Inflammatory macrophage treated with lipopolysaccharide for 1 hour (primary cell): Measurements from ENCODE around the gene TAS2R50.
"Not testable (repeated sequence)": the region's sequence is repeated elsewhere in the genome, so short reads cannot be mapped to it uniquely, and the experiment has no call there.

Experiments
- DNase-seq, 2 donors: peaks; one replicate each; pipeline ENCODE4 v3.0.0-alpha.2; 2020 to 2022

Gene TAS2R50, protein sequence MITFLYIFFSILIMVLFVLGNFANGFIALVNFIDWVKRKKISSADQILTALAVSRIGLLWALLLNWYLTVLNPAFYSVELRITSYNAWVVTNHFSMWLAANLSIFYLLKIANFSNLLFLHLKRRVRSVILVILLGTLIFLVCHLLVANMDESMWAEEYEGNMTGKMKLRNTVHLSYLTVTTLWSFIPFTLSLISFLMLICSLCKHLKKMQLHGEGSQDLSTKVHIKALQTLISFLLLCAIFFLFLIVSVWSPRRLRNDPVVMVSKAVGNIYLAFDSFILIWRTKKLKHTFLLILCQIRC

DNA sequence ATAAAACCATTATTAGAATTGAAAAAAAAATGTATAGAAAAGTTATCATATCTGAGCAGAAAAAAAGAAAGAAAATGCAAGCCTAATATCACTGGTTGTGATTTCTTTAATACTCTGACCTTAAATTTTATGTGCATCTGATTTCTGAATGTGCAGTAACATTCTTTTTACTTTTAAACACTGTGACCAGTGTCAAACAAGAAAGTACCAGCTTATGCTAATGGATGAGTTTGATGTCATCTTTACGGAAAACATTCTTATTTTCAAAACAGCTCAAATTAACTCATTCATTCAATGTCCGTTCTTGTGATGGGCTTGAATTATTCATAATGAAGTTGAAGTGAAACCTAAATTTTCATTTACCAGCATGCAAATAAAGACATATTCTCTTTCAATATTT is at the start of gene TAS2R50:
TAS2R50 (minus strand) TSS at position 101 of the 400 bp plus-strand sequence; CDS start at position 49, 52 bp downstream.
- DNase-seq, result no peak

DNA sequence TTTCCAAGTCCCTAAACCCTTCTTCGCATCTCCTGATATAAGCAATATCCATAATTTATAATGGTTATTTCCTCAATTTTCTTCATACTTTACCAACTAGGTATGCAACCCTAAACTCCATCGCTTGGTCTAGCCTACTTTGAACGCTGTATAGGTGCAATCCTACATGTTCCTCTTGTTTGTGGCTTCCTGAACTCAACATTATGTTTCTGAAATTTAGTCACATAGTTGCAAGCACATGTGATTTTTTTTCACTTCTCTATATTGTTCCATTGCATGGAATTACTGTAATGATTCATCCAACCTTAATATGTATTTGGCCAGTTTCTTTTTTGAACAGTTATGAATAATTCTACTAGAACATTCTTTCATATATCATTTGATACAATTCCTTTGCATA is 47.2 kb upstream of the TAS2R50 start:
- not testable (repeated sequence) for DNase-seq

DNA sequence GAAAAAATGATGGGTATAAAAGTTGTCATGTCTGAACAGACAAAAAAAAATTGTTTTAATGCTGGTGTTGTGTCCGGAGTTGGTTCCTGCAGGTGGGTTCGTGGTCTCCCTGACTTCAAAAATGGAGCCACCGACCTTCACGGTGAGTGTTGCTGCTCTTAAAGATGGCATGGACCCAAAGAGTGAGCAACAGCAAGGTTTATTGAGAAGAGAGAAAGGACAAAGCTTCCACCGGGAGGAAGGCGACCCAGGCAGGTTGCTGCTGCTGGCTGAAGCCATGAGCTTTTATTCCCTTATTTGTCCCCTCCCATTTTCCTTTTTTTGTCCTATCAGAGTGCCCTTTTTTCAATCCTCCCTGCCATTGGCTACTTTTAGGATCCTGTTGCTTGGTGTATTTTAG is 44.6 kb upstream of the TAS2R50 start, which contains the start of gene TAS2R31:
TAS2R31 (minus strand) TSS at position 101 of the 400 bp plus-strand sequence; CDS start at position 29, 72 bp downstream.
- DNase-seq, result no peak

DNA sequence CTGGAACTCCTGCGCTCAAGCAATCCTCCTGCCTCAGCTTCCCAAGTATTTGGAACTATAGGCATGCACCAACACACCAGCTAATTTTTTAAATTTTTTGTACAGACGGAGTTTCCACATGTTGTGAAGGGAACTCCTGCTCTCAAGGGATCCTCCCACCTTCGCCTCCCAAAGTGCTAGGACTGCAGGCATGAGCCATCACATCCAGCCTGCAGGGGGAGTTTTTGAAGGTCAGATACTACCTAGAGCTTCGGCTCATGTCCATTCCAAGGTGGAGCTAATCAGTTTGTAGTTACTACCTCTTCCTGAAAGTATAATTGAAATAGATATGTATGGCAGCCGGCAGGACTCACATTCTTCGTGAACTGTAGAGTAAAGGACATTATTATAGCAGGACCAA is 39.4 kb upstream of the TAS2R50 start:
- DNase-seq, result no peak

DNA sequence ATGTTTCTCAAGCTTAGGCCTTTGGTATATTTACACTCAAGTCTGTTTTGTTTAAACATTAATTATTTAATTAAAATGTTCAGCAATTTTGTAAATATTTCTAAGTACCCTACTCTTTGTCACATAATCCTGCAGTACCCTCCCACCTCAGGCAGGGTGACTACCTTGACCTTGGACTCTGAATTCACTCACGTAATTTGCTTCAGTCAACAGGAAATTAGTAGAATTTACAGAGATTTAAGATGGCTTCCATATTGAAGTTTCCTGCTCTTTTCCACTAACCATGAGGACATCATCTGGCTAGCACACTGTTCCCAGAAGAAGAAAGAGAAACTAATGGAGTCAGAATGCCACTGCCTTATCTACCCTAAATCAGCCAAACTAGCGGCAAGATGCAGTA is 36.7 kb upstream of the TAS2R50 start:
- no peak for DNase-seq

DNA sequence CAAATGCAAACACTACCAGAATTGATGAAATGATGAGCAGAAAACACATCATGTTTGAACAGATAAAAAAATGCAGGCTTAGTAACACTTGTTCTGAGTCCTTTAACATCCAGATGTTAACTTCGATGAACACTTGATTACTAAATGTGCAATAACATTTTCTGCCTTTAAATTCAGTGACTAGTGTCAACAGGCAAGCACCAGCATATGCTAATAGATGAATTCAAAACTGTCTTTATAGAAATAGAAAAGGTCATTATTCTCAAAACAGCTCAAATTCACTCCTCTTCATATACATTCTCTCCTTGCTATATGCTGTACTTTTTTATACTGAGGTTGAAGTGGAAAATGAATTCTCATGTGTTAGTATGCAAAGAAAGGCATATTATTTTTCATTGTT is 35.8 kb upstream of the TAS2R50 start, which contains the start of gene TAS2R19:
TAS2R19 (minus strand) TSS at position 101 of the 400 bp plus-strand sequence; CDS start at position 52, 49 bp downstream.
- DNase-seq, result no peak

DNA sequence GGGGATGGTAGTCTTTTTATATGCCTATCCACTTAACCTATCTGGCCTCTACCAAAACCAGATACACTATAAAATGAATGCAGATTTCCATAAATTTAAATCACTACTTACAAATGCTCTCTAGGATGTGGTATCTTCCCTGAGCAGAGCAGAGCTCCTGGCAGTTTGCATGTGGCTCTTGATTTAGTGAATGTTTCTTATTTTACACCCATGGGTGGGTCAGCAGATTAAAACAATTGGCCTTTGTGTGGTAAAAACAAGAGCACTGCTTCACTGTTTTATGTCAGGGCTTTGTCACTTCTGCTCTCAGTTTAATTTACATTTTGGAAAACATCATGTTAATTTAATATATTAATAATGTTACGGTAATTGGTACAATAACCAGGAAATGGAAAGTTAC is 30.2 kb upstream of the TAS2R50 start:
- DNase-seq, result no peak

DNA sequence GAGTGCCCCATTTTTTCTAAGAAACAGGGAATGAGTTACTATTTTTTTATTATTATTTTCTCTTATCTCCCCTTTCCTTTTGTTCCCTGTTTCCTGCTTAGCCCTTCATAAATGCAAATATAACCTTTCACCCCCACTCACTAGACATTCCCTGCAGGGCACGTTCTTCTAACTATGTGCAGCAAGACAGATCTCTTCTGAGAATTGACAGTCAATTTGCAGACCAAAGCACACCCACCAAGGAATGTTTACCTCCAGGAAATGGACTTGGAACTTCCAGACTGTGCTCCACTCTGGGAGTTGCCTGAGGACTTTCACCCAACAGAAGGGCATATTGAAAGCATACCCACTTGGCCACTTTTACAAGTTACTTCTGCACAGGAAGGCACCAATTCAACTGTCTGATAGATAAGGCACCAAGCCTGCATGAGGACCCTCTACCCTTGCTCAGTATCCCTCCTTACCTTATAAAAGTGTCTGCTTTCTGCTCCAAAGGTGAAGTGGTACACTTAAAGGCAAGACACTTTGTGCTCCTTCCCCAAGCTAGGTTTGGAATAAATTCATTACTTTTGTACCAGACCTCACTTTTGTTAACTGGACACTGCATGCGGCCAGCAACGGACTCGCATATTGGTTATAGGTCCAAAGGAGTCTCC is 29.2 kb upstream of the TAS2R50 start:
- DNase-seq, result no peak

DNA sequence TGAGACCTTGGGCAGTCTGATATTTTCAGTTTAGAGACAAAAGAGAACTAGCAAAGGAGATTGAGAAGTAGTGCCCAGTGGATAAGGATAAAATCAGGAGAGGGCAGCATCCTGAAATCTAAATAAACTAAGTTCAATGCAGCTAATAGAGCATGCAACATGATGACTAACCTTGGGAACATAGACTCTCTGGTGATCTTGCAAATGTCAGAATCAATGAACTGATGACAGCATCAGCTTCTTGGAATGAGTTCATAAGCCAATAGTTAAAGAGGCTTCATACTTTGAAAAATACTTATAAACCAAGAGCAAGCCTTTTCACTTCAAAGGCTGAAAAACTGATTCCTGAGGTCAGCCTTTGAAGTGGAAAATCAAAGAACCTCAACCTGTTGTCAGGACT is 27.5 kb upstream of the TAS2R50 start:
- DNase-seq, result no peak

DNA sequence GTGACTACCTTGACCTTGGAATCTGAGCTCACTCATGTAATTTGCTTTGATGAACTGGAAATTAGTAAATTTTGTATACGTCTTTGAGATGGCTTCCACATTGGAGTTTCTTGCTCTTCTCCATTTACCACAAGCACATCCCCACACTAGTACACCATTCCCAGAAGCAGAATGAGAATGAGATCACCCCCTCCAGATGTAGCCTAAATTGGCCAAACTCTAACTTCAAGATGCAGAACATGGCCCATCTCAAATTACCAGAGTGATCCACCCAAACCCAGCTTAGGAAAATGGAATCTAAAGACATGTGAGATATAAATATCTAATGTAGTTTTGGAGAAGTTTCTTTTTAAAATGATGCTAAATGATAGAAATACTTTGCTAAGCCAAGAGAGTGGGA is 20.9 kb upstream of the TAS2R50 start:
- no peak for DNase-seq

DNA sequence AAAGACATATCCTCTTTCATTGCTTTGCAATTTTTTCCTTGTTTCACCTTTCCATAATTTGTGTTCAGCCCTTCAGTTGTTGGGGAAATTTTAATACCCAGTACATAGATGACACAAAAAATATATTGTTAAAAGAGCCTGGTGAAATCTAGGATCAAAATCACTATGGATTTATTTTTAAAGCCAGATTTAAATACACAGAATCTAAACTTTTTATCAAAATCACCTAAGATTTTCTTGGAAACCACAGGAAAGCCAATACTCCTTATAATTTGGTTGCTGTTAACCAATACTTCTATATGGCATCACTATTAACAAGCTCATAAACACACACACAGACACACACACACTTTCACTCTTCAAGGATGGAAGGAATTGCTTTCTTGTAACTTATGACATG is 11.5 kb upstream of the TAS2R50 start, which contains the start of gene TAS2R20:
TAS2R20 (minus strand) TSS at position 101 of the 400 bp plus-strand sequence. CDS start 429 bp downstream, outside the sequence.
- DNase-seq, result no peak

DNA sequence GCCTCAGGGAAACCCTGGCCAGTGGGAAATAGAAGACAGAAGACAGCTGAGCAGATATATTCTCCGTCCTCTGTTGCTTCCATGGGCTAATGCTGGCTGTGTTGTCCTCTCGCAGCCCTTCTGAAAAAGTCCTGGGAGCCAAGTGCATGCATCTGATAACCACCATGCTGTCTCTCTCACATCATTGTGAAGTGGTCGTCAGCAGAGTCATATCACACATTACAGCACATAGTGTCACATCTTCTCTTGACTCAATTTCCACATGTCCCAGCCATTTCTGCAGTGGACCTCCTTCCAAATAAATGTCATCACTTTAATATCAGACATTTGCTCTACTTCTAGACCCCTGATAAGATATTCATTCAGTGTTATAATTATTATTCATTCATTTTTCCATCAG is 7.6 kb upstream of the TAS2R50 start:
- DNase-seq, result no peak

DNA sequence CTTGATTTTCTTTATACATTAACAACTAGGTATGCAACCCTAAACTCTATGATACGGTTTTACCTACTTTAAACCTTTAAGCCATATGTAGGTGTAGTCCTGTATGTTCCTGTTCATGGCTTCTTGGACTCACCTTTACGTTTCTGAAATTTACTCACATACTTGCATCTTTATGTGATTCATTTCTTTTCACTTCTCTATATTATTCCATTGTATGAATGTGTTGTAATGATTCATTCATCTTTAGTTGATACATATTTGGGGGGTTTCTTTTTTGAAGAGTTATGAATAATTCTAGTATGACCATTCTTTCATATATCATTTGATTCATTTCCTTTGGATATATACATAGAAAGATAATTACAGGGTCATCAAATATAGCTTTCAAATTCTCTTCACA is 2.4 kb upstream of the TAS2R50 start:
- no peak for DNase-seq

DNA sequence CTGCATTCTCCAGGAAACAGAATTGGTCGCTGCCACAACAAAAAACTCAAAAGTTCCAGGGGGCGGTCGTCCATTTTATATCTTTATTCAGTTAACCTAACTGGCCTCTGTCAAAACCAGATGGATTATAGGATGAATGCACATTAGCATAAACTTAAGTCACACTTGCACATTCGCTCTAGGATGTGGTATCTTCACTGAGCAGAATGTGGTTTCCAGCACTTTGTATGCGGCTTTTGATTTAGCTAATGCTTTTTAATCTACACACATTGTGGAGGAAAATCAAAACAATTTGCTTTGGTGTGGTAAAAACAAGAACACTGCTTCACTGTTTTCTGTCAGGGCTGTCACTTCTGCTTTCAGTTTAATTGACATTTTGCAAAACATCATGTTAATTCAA is 4.5 kb downstream of the TAS2R50 start:
- no peak for DNase-seq

DNA sequence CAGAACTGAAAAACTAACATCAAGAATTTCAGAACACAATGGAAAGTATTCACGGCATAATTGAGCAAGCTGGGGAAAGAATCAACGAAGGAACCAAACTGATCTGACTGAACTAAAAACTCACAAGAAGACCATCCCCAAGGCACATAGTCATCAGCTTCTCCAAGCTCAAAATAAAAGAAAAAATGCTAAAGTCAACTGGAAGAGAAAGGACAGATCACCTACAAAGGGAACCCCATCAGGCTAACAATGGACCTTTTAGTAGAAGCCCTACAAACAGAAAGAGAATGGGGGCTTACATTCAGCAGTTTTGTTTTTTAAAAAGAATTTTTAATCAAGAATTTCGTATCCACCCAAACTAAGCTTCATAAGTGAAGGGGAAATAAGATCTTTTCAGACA is 11.7 kb downstream of the TAS2R50 start:
- no peak for DNase-seq

DNA sequence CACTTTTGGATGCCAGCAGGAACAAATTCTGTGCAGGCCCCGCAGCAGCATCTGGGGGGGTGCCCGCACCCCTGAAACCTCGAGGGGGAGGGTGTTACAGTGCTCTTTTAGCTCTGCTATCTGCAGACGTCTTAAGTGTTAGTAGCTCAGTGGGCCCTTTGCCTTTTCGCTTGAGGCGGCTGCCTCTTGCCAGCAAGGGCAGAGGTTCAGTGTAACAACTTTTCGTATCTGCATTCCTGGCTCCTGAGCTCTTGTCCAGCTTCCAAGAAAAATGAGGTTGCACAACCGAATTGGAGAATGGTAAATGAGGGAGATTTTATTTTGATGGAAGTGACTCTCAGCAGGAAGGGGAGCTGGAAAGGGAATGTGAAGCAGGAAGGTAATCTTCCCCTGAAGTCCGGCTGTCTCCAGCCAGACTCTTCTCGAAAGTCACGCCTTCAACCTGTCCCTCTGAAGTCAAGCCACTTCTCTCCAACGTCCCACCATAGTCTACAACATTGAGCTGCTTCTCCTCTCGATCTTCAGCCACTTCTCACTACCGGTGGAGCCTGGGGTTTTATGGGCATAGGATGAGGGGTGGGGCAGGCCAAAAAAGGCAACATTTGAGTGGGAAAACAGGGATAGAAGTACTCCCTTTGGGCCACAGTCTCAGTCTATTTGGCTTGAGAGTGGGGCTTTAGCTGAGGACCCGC is 17.8 kb downstream of the TAS2R50 start:
- no peak for DNase-seq

DNA sequence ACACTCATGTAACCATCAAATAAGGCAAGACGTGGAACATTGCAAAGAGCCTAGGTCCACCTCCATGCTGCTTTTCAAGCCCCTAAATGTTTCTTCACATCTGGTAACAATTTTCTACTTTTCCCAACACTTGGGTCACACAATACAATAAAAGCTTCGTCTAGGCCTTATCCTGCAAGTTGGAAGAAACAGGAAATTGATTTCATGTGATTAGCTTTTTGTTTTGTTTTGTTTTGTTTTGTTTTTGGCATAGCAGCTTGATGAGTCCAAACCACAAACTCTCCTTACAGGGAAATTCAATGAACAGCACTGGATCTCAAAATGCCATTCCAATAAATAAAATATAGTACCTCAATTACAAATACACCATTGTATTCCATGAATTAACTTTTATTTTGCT is 19.3 kb downstream of the TAS2R50 start:
- no peak for DNase-seq

DNA sequence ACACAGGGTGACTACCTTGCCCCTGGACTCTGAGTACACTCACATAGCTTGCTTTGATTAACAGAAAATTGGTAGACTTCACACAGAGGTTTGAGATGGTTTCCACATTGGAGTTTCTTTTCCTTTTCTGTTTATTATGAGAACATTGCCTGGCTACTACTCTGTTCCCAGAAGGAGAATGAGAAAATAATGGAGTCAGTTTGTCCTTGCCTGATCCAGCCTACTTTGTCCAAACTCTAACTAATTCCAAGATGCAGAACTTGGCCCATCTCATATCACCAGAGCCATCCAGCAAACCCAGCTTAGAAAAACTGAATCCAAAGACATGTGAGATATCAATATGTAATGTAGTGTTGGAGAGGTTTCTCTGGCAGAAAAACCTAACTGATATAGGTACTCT is 20.4 kb downstream of the TAS2R50 start:
- no peak for DNase-seq

DNA sequence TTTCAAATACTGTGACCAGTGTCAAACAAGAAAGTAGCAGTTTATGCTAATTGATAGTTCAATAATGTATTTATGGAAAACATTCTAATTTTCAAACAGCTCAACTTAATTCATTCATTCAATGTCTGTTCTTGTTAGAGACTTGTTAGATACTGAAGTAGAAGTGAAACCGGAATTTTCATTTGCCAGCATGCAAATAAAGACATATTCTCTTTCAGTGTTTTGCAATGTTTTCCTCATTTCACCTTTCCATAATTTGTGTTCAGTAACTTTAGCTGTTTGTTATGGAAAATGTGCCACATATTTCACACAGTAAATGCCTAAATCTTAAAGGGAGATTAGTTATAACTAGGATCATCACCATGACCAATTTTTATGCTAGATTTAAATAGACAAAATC is 21.2 kb downstream of the TAS2R50 start:
- DNase-seq, result no peak

DNA sequence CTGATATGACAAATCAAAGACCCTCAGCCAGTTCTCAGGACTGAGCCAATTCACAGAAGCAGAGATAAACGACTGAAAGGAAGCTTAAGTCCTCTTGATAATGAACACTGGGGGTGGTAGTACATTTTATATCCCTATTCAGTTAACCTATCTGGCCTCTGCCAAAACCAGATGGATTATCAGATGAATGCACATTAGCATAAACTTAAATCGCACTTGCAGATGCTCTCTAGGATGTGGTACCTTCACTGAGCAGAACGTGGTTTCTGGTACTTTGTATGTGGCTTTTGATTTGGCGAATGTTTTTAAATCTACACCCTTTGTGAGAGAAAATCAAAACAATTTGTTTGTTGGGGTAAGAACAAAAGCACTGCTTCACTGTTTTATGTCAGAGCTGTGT is 26.5 kb downstream of the TAS2R50 start:
- no peak for DNase-seq

DNA sequence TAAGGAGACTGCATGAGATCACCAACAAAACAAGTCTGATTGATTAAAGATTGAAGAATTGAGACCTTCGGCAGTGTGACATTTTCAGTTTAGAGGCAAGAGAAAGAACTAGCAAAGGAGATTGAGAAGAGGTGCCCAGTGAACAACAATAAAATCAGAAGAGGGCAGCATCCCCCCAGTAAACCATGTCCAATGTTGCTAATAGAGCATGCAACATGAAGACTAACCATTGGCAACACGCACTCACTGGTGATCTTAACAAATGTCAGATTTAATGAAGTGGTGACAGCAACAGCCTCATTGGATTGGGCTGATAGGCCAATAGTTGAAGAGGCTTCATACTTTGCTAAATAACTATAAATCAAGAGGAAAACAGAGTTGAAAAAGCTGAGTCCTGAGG is 26.9 kb downstream of the TAS2R50 start:
- DNase-seq, result no peak

DNA sequence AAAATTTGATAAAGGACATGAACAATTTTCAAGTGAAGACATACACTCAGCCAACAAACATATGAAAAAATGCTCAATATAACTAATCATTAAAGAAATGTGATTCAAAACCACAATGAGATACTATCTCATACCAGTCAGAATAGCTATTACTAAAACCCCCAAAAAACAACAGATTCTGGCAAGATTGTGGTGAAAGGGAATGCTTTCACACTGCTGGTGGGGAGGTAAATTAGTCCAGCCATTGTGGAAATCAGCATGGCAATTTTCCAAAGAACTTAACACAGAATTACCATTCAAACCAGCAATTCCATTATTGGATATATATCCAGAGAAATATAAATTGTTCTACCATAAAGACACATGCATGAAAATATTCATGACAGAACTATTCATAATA is 29.0 kb downstream of the TAS2R50 start:
- no peak for DNase-seq

DNA sequence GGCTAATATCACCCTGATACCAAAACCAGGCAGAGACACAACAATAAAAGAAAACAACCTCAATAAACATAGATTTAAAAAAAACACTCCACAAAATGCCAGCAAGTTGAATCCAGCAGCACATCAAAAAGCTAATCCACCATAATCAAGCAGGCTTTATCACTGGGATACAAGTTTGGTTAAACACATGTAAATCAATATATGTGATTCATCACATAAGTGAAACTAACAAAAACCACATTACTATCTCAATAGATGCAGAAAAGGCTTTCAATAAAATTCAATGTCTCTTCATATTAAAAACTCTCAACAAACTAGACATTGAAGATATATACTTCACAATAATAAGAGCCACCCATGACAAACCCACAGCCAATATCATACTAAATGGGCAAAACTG is 30.6 kb downstream of the TAS2R50 start:
- DNase-seq, result no peak

DNA sequence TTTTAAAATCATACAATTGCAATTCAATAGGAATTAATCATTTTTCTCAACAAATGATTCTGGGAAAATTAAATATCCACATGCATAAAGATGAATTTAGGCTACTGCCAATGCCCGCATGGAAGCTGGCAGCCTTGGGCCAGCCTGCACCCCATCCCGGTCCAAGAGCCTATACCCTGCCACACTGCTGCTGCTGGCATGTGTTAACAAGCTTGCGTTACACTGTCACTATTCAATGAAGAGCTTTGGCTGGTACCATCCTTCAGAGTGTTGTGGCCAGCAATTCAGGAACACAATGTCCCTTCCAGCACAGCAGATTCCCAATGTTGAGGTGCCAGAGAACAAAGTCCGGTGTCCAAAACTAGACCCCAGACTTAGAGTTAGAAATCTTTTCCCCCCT is 34.1 kb downstream of the TAS2R50 start:
- no peak for DNase-seq
